Stimulated activated CD8-positive, alpha-beta memory T cell treated with anti-CD3 and anti-CD28 coated beads, Interleukin-15, amount 100 ng/mL, for 48 hours (primary cell): ENCODE results near the gene C22orf39.
A peak's percentile ranks its signal among the peaks of the same experiment; 100 is the strongest.

Experiments used
- DNase-seq, 2 donors: peaks; one replicate each; pipeline ENCODE4 v3.0.0-alpha.2; 2020; ENCODE audit warnings: low read depth in 2 of 2

The C22orf39 gene

GRCh38 chr22:19430890-19431541 lies 16.5 kb downstream of the C22orf39 start:
- DNase-seq: no peak

- peak in 1 of 2 donors; percentile 33 for DNase-seq
Measured at GRCh38 chr22:19429950-19430889, 17.3 kb downstream of the C22orf39 start.

- DNase-seq: no peak
Measured at GRCh38 chr22:19424186-19424500, 23.4 kb downstream of the C22orf39 start.

DNA sequence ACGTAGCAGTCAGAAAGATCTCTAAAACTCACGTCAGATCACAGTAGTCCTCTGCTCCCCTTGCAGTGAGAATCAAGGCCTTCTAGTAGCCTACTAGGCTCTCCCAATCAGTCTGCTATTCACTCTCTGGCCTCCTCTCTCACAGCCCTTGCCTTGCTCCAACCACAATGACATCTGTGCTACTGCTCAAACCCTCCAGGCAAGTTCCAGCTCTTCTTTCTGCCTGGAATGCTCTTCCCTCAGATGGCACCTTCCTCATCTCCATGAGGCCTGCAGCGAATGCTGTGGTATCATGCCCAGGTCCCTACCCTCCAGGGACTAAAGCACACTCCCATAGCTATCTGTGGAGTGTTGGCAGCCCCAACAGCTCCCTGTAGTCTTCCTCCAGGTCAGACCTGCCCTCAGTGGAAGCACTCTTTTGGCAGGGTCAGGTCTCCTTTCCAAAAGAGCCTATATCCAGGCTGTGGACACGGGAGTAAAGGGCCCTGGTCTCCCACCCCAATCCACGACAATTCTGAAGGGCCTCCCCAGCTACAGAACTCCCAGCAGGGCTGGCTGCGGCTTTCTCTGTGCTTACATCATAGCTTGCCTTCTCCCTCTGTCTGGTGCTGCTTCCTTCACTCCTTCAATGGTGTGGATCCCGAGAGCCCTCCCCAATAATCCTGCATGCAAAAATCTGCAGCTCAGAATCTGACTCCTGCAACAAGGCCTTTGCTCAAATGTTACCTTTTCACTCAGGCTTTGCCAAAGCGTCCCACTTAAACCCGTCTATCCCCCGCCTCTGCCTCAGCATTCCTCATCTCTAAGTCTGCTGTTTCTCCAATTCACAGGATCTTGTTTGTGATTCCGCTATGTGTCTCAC lies 24.8 kb downstream of the C22orf39 start:
- DNase-seq: no peak

GRCh38 chr22:19420321-19420720 lies 27.2 kb downstream of the C22orf39 start:
- no peak for DNase-seq

DNA sequence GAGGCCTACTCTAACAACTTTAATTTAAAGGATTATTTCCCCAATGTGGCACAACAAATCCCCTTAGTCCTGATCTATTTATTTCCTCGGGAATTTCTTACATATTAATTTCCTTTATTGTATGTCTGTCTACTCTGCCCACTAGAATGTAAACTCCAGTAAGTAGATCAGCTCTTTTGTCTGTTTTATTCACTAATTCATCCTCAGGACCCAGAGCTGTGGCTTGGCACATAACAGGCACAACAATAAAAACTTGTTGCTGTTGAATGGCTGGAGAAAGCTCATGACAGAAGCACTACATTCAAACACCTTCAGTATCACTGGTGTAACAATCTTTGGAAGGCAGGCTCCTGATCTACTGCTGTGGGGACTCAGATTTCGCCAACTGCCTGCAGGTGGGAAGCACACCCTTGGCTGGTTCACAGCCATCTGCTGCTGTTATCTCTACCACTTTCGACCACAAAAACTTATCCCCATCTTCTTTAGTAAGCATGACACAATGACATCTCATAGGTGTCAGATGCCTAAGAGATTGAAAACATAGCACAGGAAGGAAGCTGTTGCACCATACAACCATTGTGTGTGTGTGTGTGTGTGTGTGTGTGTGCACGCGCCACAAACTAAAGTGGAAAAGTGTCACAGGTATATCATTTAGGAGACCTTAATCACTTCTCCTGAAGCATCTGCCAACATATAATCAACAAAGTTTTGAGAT lies 27.9 kb downstream of the C22orf39 start:
- peak in 1 of 2 donors; percentile 38 for DNase-seq

- no peak for DNase-seq
Measured at GRCh38 chr22:19419086-19419463, 28.4 kb downstream of the C22orf39 start.

- DNase-seq: no peak
Measured at GRCh38 chr22:19412923-19413322, 34.6 kb downstream of the C22orf39 start.

DNA sequence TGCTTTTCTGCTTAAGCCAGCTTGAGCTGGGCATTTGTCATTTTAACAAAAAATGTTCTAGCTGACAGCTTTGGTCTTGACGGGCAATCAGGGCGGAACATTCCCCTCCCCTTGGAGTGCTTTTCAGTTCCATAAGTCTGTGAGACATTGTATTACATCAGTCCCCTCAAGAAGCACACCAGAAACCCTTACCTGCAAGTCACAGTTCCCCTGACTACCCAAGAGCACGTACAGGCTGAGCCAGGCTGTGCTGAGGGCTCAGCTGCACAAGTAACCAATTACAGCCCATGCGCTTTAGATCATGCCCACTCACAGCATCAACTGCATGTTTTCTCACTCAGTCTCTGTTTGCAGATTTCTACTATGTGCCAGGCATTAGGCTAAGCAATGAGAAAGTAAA lies 35.0 kb downstream of the C22orf39 start:
- DNase-seq: no peak

GRCh38 chr22:19411690-19412045 lies 35.8 kb downstream of the C22orf39 start:
- no peak for DNase-seq

DNA sequence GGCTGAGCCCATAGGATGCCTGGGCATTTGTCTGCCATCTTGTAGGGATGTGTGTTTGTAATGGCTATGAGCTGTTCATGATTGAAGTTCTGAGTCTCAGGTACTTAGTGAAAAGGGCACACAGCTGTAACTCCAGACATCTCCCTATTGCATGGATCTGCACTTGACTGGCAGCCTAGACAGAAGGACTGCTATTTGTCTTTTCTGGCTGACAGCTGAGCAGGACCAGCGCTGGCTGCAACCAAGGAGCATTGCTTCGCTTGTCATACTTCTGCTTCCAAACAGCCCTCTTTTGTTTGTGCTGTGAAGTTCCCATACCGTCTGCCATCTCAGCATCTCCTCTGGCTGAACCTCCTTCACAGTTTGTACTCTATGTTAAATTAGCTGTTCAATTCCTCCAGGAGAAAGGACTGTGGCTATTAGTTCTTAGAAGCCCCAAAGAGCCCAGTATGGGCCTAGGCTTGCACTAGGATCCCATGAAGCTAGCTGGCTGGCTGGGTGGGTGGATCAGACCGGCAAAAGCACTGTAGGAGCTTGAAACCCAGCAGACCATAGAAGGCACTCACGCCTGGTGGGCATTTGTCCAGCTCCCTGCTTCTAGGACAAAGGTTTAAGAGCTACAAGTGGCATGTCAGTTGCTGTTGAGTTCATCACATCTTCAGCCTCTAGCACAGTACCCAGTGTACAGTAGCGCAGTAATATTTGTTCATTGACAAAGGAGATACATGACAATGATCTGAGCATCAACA lies 36.4 kb downstream of the C22orf39 start:
- no peak for DNase-seq

DNA sequence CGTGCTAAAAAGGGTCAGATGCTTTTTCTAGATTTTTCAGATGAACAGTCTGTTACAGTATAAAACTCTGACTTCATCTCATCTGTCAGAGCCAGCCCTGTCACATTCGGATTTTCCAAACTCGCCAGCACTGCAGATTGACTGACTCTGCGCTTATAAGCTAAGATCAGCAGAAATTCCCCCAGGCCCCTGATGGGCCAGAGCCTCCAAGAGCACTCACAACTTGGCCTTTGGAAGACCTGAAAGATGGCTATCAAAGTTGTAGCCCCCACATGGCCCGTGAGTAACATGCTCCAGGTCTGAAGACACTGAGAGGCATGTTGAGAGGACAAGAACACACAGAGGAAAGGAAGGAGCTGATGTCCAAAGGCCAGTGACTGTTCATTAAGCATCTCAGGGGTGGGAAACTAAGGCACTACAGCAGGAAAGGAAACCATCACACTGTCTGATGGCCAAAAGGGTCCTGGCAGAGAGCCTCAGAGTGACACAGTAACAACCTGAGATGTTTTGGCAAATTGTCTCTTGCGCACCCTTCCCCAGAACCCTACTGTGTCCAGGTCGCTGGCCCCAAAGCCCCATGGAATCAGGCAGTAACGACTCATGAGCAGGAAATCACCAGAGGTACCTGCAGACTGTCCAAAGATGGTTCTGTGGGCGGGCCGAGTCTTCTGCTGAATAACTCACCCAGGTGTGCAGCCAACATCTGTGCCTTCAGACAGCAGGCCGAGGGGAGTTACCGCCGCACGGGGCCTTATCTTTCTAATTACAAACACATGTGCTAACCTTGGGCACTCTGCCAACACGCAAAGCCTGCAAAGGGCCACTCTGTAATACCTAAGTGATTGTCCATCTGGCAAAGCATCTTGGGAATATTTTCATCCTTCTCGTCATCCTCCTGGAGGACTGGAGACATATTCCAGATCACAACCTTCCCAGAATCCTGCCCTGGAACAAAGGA lies 39.6 kb downstream of the C22orf39 start:
- no peak for DNase-seq

- DNase-seq: no peak
Measured at GRCh38 chr22:19406846-19407245, 40.7 kb downstream of the C22orf39 start.

DNA sequence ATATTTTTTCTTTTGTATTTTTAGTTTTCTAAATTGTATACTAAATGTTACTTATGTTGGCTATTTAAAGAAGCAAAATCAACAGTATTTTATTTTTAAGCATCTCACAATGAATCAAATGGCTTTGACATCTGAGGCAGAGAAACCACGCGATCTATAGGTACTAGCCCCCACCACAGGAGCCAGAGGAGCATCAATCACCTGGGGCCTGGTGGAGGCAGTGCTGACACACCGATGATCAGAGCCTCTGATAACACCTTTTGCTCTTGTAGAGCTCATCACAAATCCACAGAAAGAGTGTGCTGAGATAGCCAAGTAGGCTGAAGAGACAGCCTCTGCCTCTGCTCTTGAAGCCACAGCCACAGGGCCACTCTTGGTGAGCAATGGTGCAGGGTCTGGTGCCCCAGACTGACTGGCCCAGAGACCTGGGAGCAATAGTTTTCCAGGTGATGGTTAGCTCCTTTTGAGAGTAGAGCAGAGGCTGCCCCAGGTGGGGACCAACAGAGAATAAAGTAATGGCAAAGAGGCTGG lies 41.2 kb downstream of the C22orf39 start:
- no peak for DNase-seq

DNA sequence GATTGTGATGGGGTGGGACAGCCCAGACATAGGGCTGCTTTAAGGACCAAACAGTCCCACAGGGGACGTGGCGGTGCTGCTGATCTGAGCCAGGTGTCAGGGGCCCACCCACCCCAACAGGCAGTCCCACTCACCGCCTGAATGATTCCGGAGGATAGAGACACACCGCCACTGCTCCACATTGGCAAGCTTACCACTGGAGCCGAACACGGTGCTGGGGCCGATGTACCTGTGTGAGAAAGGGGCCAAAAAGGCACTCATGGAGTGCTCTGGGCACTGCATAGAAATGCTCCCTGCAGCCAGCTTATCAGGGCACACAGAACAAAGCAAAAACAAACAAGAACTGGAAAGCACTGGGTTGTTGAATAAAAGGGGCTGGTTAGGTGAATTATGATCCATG lies 41.9 kb downstream of the C22orf39 start:
- no peak for DNase-seq

DNA sequence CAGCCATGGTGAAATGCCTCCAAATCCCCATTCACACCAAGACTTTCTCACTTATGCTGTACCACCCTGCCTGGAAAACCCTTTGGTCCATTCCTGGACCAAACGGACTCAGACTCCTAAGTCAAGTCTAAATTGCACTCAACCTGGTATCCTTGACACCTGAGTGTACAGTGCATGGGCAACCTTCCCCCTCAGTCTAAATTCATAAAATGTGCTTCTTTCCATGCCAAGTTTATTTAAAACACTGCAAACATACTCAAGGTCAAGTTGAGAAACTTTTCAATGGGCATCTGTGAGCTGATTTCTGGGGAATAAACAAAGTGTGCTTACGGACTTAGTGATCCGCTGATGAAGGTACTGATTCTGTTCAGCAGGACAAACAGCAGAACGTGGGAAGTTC lies 42.4 kb downstream of the C22orf39 start:
- no peak for DNase-seq

GRCh38 chr22:19404676-19405075 lies 42.8 kb downstream of the C22orf39 start:
- no peak for DNase-seq

DNA sequence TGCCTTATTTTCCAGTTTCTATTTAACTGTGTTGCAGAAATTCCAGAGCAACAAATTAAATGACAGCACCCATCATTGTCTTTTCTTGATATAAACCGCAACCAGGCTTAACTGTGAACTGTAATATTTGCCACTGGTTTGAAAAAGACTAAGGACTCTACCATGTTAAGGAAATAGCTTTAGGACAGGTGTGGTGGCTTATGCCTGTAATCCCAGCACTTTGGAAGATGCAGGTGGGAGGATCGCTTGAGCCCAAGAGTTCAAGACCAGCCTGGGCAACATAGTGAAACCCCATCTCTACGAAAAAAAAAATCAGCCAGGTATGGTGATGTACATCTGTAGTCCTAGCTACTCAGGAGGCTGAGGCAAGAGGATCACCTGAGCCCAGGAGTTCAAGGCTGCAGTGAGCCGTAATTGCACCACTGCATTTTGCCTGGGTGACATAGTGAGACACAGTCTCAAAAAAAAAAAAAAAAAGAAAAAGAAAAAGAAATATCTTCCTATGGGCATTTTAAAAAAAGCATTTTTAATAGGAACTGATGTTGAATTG lies 44.8 kb downstream of the C22orf39 start:
- DNase-seq: no peak

GRCh38 chr22:19401483-19401882 lies 46.0 kb downstream of the C22orf39 start:
- DNase-seq: no peak
